ENCODE data around the gene DLEU7. TPM values are rescaled to one million over a fixed set of nuclear protein-coding genes. Genes with fewer than 3 reads are reported as not detected.
A peak's percentile ranks its signal among the peaks of the same experiment; 100 is the strongest.

The DLEU7 gene
- total and polyA plus RNA-seq, 2 of the 8 experiments (the other 6 are each of a cell fraction or from before 2014, with no cell fraction given), result 4.9 to 5.2 TPM

GRCh38 chr13:50796463-50796862, 47.0 kb downstream of the DLEU7 start:
- Histone ChIP-seq H4K20me1 (replicated peaks in 1 of 2; ENCODE audit: control insufficient read depth in 1 of 2, insufficient read depth in 2 of 2, low read length in 2 of 2) (peaks cover 0 to 1% of the 10 kb centered on the region in 2 experiments), H3K27ac (ENCODE audit: low read depth, low read length) (no peak overlapping the region), H3K14ac (ENCODE audit: insufficient read length) (no peak overlapping the region), H3K79me1 (ENCODE audit: low read depth, low read length) (no peaks in the 10 kb centered on the region), H3K79me2 (ENCODE audit: control insufficient read depth in 1 of 2, insufficient read depth in 2 of 2, low read length in 2 of 2) (no peaks in the 10 kb centered on the region), H4K5ac (ENCODE audit: insufficient read length, low read depth, low read length) (no peak overlapping the region), H2BK15ac (ENCODE audit: low read length) (no peak overlapping the region), H3K4me3 (ENCODE audit: extremely low read depth in 1 of 4, insufficient read depth in 2 of 4, low read depth in 3 of 4, low read length in 4 of 4) (no peak overlapping the region), H3K36me3 (ENCODE audit: control insufficient read depth in 2 of 4, insufficient read depth in 4 of 4, low read length in 3 of 4) (no peaks in the 10 kb centered on the region), H2BK120ac (replicated peaks; ENCODE audit: low read depth, low read length) (no peak overlapping the region), H2BK5ac (ENCODE audit: low read depth, low read length) (no peak overlapping the region), H3K18ac (ENCODE audit: extremely low read depth, low read length) (no peak overlapping the region), H3K4me1 (replicated peaks in 1 of 4; ENCODE audit: control insufficient read depth in 3 of 4, insufficient read depth in 4 of 4, low read length in 3 of 4) (peaks cover 0 to 7% (median 4%) of the 10 kb centered on the region in 4 experiments; a peak in 4 of 7 replicates), H3K23me2 (ENCODE audit: low read depth, low read length) (no peaks in the 10 kb centered on the region), H2AK5ac (ENCODE audit: low read depth, low read length) (no peak overlapping the region), H3K9me3 (ENCODE audit: insufficient read depth in 2 of 2, low read depth in 1 of 2, low read length in 1 of 2) (no peaks in the 10 kb centered on the region), H3K56ac (replicated peaks; ENCODE audit: insufficient read length, low read depth, low read length) (no peak overlapping the region), H3K9ac (replicated peaks in 1 of 4; ENCODE audit: extremely low read depth in 1 of 4, low read depth in 3 of 4, low read length in 3 of 4) (no peak overlapping the region), H3K4ac (replicated peaks; ENCODE audit: insufficient read length, low read depth, low read length) (no peak overlapping the region), H3K4me2 (ENCODE audit: insufficient read depth in 1 of 2, low read depth in 2 of 2, low read length in 2 of 2) (no peak overlapping the region), H3K27me3 (replicated peaks in 1 of 4; ENCODE audit: control insufficient read depth in 3 of 4, extremely low read depth in 1 of 4, insufficient read depth in 3 of 4, low read length in 3 of 4) (no peaks in the 10 kb centered on the region), H4K91ac (replicated peaks; ENCODE audit: insufficient read length, low read length) (no peak overlapping the region), H4K8ac (ENCODE audit: extremely low read depth, insufficient read depth, low read length) (no peak overlapping the region), H2BK20ac (ENCODE audit: low read length) (no peak overlapping the region), H3K23ac (ENCODE audit: insufficient read length) (no peak overlapping the region), H2AFZ (ENCODE audit: low read length) (no peak overlapping the region), H2BK12ac (ENCODE audit: low read depth, low read length) (no peak overlapping the region)
- WGBS, 2 experiments (ENCODE audit: extremely low coverage in 1 of 2, insufficient coverage in 1 of 2, insufficient read length in 1 of 2, insufficient replicate concordance in 2 of 2, low coverage in 1 of 2, low lambda C conversion rate in 2 of 2, missing lambda C conversion rate in 1 of 2), result 96% methylated on average over 1 of the region's 1 CpG; no CpG with 5 or more reads in 1 of the 2 experiments
- no peak for DNase-seq (ENCODE audit: low read depth in 1 of 2, low spot score in 2 of 2)
- ChIA-PET POLR2A (ENCODE audit: partially characterized antibody) (no interaction called here), CTCF (ENCODE audit: partially characterized antibody) (no interaction called here)
- TF ChIP-seq USF2 (IDR thresholded peaks at IDR 0.05; ENCODE audit: low read length), result peak; percentile 39; the same call in 1 of the 2 replicates
- TF ChIP-seq SIRT6 (IDR thresholded peaks at IDR 0.05; ENCODE audit: low read length), result no peak
- no peak for FAIRE-seq

Measured in H1 (cell line).